ENCODE results near the gene ZNF213. TPM values are rescaled to one million over a fixed set of nuclear protein-coding genes. Genes with fewer than 3 reads are reported as not detected.

ZNF213 gene
- total RNA-seq, 1 donor = 8.0 TPM

DNA sequence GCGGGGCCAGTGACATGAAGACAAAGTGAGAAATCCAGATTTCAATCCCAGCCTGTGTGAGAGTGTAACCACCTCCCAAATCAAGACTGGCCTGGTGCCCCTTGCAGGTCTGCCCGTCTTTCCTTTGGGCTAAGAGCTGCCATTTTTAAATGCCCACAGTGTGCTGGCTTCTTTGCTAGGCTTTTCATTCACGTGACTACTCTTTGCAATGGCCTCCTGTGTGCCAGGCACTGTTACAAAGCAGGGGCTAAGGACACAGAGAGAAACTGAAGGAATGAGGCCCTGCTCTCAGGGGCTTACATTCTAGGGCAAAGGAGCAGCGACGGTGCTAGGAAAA is 35.5 kb upstream of the ZNF213 start:
- no peak for DNase-seq (ENCODE audit: insufficient read length, low spot score, missing footprints)
- H3K4me2 ChIP-seq (ENCODE audit: insufficient read depth, low read length) = peak overlapping the region; percentile 74
- TF ChIP-seq CTCF (IDR thresholded peaks at IDR 0.05; ENCODE audit: extremely low read depth, low read depth, low read length) = no peak

DNA sequence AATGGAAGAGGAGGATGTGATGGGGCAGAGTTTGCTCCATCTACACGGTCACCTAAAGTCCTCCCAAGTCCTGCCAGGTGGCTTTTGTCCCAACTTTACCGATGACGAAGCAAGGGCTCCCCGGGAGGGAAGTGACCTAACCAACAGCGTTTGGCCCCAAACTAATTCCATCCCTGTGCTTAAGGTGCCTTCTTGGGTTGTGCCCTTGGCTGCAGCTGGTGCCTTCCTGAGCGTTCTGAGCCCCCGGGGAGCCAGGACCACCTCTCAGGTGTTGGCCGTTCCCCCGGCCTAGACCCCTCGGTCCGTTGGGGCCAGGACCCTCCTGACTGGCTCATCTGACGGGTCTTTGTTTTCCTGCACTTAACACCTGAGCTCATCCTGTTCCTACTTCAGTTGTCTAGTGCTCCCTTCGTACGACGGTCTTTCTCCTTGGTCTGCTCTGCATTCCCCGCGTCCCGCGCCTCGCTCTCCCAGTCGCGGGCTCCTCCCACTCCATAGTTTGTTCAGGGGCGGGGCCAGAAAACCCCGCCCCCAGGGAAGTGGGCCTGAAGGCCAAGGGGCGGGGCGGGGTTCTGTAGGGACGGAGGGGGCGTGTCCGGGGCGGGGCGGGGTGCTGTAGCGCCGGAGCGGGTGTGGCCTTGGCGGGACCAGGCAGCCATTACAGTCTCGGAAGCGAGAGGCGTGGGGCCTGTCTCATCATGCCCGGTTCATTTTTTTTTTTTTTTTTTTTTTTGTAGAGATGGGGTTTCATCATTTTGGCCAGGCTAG is 34.9 kb upstream of the ZNF213 start:
- Histone ChIP-seq H4K20me1 (ENCODE audit: insufficient read depth, low read length) (no peaks in the 10 kb centered on the region), H3K4me1 (ENCODE audit: insufficient read depth, low read length) (peaks cover 6% of the 10 kb centered on the region), H2AFZ (ENCODE audit: low read length) (peak overlapping the region; percentile 60), H3K36me3 (ENCODE audit: insufficient read depth, low read length) (no peaks in the 10 kb centered on the region), H3K79me2 (ENCODE audit: insufficient read depth, low read length) (no peaks in the 10 kb centered on the region), H3K27ac (ENCODE audit: low read depth, low read length) (no peak overlapping the region), H3K4me2 (ENCODE audit: insufficient read depth, low read length) (peak overlapping the region; percentile 74), H3K9me3 (ENCODE audit: low read depth, low read length) (no peaks in the 10 kb centered on the region), H3K4me3 (ENCODE audit: insufficient read depth, low read length) (peak overlapping the region; percentile 55), H3K27me3 (ENCODE audit: insufficient read depth, low read length) (peaks cover 13% of the 10 kb centered on the region)
- no peak for TF ChIP-seq CTCF (IDR thresholded peaks at IDR 0.05; ENCODE audit: extremely low read depth, low read depth, low read length)
- DNase-seq (ENCODE audit: insufficient read length, low spot score, missing footprints) = peak; percentile 99

More for the DNA sequence above, 35.5 kb upstream of the ZNF213 start:
- Histone ChIP-seq H3K27me3 (ENCODE audit: insufficient read depth, low read length) (peaks cover 13% of the 10 kb centered on the region), H3K4me3 (ENCODE audit: insufficient read depth, low read length) (no peak overlapping the region), H3K4me1 (ENCODE audit: insufficient read depth, low read length) (peaks cover 6% of the 10 kb centered on the region), H3K36me3 (ENCODE audit: insufficient read depth, low read length) (no peaks in the 10 kb centered on the region), H2AFZ (ENCODE audit: low read length) (no peak overlapping the region), H3K27ac (ENCODE audit: low read depth, low read length) (no peak overlapping the region), H4K20me1 (ENCODE audit: insufficient read depth, low read length) (no peaks in the 10 kb centered on the region), H3K9me3 (ENCODE audit: low read depth, low read length) (no peaks in the 10 kb centered on the region), H3K79me2 (ENCODE audit: insufficient read depth, low read length) (no peaks in the 10 kb centered on the region)

- H2AFZ ChIP-seq (ENCODE audit: low read length) = no peak overlapping the region
Measured at GRCh38 chr16:3101018-3101840, 33.6 kb upstream of the ZNF213 start.

More at GRCh38 chr16:3101018-3101840, 33.6 kb upstream of the ZNF213 start:
- Histone ChIP-seq H3K27me3 (ENCODE audit: insufficient read depth, low read length) (peaks cover 13% of the 10 kb centered on the region), H3K4me1 (ENCODE audit: insufficient read depth, low read length) (peaks cover 6% of the 10 kb centered on the region), H3K9me3 (ENCODE audit: low read depth, low read length) (no peaks in the 10 kb centered on the region), H3K79me2 (ENCODE audit: insufficient read depth, low read length) (no peaks in the 10 kb centered on the region), H3K27ac (ENCODE audit: low read depth, low read length) (no peak overlapping the region), H4K20me1 (ENCODE audit: insufficient read depth, low read length) (no peaks in the 10 kb centered on the region), H3K4me3 (ENCODE audit: insufficient read depth, low read length) (no peak overlapping the region), H3K4me2 (ENCODE audit: insufficient read depth, low read length) (peak overlapping the region; percentile 33), H3K36me3 (ENCODE audit: insufficient read depth, low read length) (no peaks in the 10 kb centered on the region)
- DNase-seq (ENCODE audit: insufficient read length, low spot score, missing footprints) = peak; percentile 85
- peak; percentile 60 for TF ChIP-seq CTCF (IDR thresholded peaks at IDR 0.05; ENCODE audit: extremely low read depth, low read depth, low read length)

Data from osteoblast (primary cell).